ENCODE data around the gene CCNL2. TPM values are rescaled to one million over a fixed set of nuclear protein-coding genes. Genes with fewer than 3 reads are reported as not detected.

The CCNL2 gene
- total and polyA plus RNA-seq, 12 donors: 53.4 to 893 (median 168) TPM

- intact Hi-C loops (cut with DNase I): no loop called here
- WGBS, 4 donors: 4 to 7% (median 5%) methylated on average over 16 to 34 of the region's 34 CpGs
- H3K4me1 ChIP-seq (replicated peaks in 1 of 2): peaks cover 19 to 26% of the 10 kb centered on the region in 2 donors
Observed at GRCh38 chr1:1399872-1400575, 889 bp upstream of the CCNL2 start.

GRCh38 chr1:1398677-1399186 lies 403 bp downstream of the CCNL2 start:
- intact Hi-C loops (cut with DNase I): no loop called here
- Histone ChIP-seq H3K27me3 (no peaks in the 10 kb centered on the region), H3K4me3 (peak overlapping the region; percentile 32 to 88 (median 50)), H3K36me3 (replicated peaks in 1 of 2) (peaks cover 0 to 75% of the 10 kb centered on the region in 2 donors), H3K27ac (peak overlapping the region in 4 of 5 donors; percentile 69 to 86 (median 78)), H3K9me3 (replicated peaks in 1 of 3) (no peaks in the 10 kb centered on the region), H3K4me1 (replicated peaks in 1 of 2) (peaks cover 19 to 26% of the 10 kb centered on the region in 2 donors)
- no peak for DNase-seq
- TF ChIP-seq CTCF (IDR thresholded peaks at IDR 0.05) (no peak), POLR2A (IDR thresholded peaks at IDR 0.05) (no peak)
- 0 to 2% (median 1%) methylated on average over 1 to 54 of the region's 54 CpGs for WGBS, 4 donors

More at GRCh38 chr1:1399872-1400575, 889 bp upstream of the CCNL2 start:
- H3K36me3 ChIP-seq (replicated peaks in 1 of 2): peaks cover 0 to 75% of the 10 kb centered on the region in 2 donors
- TF ChIP-seq CTCF (IDR thresholded peaks at IDR 0.05): no peak
- no peak for TF ChIP-seq POLR2A (IDR thresholded peaks at IDR 0.05)
- no peaks in the 10 kb centered on the region for H3K27me3 ChIP-seq
- peak overlapping the region; percentile 60 to 96 (median 81) for H3K4me3 ChIP-seq
- peak overlapping the region; percentile 48 to 86 (median 76) for H3K27ac ChIP-seq
- peak in 4 of 7 donors; percentile 37 to 71 (median 47) for DNase-seq
- H3K9me3 ChIP-seq (replicated peaks in 1 of 3): no peaks in the 10 kb centered on the region

GRCh38 chr1:1397839-1398523 lies 1.2 kb downstream of the CCNL2 start:
- Histone ChIP-seq H3K4me1 (replicated peaks in 1 of 2) (peaks cover 19 to 26% of the 10 kb centered on the region in 2 donors), H3K36me3 (replicated peaks in 1 of 2) (peaks cover 0 to 75% of the 10 kb centered on the region in 2 donors), H3K9me3 (replicated peaks in 1 of 3) (no peaks in the 10 kb centered on the region), H3K27me3 (no peaks in the 10 kb centered on the region), H3K4me3 (peak overlapping the region in 1 of 4 donors; percentile 60), H3K27ac (peak overlapping the region in 1 of 5 donors; percentile 74)
- DNase-seq: peak in 1 of 7 donors; percentile 62
- intact Hi-C loops (cut with DNase I): no loop called here
- 46 to 56% (median 47%) methylated on average over 19 of the region's 19 CpGs for WGBS, 4 donors
- TF ChIP-seq POLR2A (IDR thresholded peaks at IDR 0.05): no peak
- no peak for TF ChIP-seq CTCF (IDR thresholded peaks at IDR 0.05)

- 89 to 92% (median 90%) methylated on average over 11 of the region's 11 CpGs for WGBS, 4 donors
- H3K4me1 ChIP-seq (replicated peaks in 1 of 2): peaks cover 10 to 16% of the 10 kb centered on the region in 2 donors
- no peaks in the 10 kb centered on the region for H3K27me3 ChIP-seq
- DNase-seq: no peak
- H3K27ac ChIP-seq: no peak overlapping the region
- intact Hi-C loops (cut with DNase I): no loop called here
- TF ChIP-seq POLR2A (IDR thresholded peaks at IDR 0.05) (no peak), CTCF (IDR thresholded peaks at IDR 0.05) (no peak)
- no peaks in the 10 kb centered on the region for H3K9me3 ChIP-seq (replicated peaks in 1 of 3)
- H3K4me3 ChIP-seq: no peak overlapping the region
- peaks cover 0 to 79% of the 10 kb centered on the region in 2 donors for H3K36me3 ChIP-seq (replicated peaks in 1 of 2)
Observed at GRCh38 chr1:1395166-1395565, 4.0 kb downstream of the CCNL2 start.

Measured in adrenal gland (tissue), 12 donors.